BLaER1 (cell line): ENCODE data around the gene CADM1.
A peak's percentile ranks its signal among the peaks of the same experiment; 100 is the strongest.

Source experiments
- H3K27ac ChIP-seq: shearing (Covaris generic); formaldehyde crosslinking; 2 replicates; pipeline ENCODE4 v1.8.1; 2022
- H3K27me3 ChIP-seq: shearing (Covaris generic); formaldehyde crosslinking; 2 replicates; pipeline ENCODE4 v1.8.1; 2022
- H3K36me3 ChIP-seq: shearing (Covaris generic); formaldehyde crosslinking; 2 replicates; pipeline ENCODE4 v1.8.1; 2022
- H3K4me1 ChIP-seq: shearing (Covaris generic); formaldehyde crosslinking; 2 replicates; pipeline ENCODE4 v1.8.1; 2022
- H3K4me2 ChIP-seq: shearing (Covaris generic); formaldehyde crosslinking; 2 replicates; pipeline ENCODE4 v1.8.1; 2022
- H3K4me3 ChIP-seq: shearing (Covaris generic); formaldehyde crosslinking; 2 replicates; pipeline ENCODE4 v1.8.1; 2022
- H3K9ac ChIP-seq: shearing (Covaris generic); formaldehyde crosslinking; 2 replicates; pipeline ENCODE4 v1.8.1; 2022
- H3K9me3 ChIP-seq: shearing (Covaris generic); formaldehyde crosslinking; 2 replicates; pipeline ENCODE4 v1.8.1; 2022
- H4K20me1 ChIP-seq: shearing (Covaris generic); formaldehyde crosslinking; 2 replicates; pipeline ENCODE4 v1.8.1; 2022
- Cebpa-rat ChIP-seq: shearing (Covaris generic); IDR thresholded peaks from 2 replicates; pipeline ENCODE4 v1.8.1; 2022

CADM1 gene

DNA sequence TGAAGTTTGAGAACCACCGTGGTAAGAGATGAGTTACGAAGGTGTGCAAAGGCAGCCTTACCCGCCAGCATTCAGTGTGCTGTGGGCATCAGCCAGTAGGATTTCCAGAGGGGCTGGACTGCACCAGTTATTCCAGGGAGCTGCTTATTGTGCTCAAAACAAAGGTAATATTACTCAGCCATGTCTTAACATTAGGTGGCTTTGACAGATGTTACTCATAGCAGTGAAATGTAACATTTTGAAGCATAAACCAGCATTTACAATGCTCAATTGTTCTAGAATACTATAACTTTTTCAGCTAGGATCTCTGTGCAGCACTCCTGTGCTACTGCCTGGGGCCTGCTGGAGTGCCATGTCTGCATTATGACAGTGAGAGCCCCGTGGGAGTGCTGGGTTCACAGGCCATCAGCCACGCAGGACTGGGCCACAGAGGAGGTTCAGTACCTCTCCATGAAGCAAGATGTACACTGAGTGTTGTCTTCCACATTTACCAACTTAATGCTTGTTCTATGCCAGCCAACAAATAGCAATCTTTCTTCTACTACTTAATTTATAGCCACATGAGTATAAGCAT, 238.1 kb downstream of the CADM1 start:
- Histone ChIP-seq H3K27ac (no peak overlapping the region), H3K9ac (no peak overlapping the region), H3K27me3 (no peaks in the 10 kb centered on the region), H4K20me1 (no peaks in the 10 kb centered on the region), H3K4me3 (no peak overlapping the region), H3K4me2 (no peak overlapping the region), H3K9me3 (no peaks in the 10 kb centered on the region), H3K36me3 (no peaks in the 10 kb centered on the region), H3K4me1 (peaks cover 7% of the 10 kb centered on the region)
- no peak for TF ChIP-seq Cebpa-rat

- Histone ChIP-seq H3K4me1 (no peaks in the 10 kb centered on the region), H3K27me3 (no peaks in the 10 kb centered on the region), H3K27ac (no peak overlapping the region), H3K36me3 (no peaks in the 10 kb centered on the region), H3K4me3 (no peak overlapping the region), H4K20me1 (no peaks in the 10 kb centered on the region), H3K4me2 (no peak overlapping the region), H3K9ac (no peak overlapping the region), H3K9me3 (no peaks in the 10 kb centered on the region)
- no peak for TF ChIP-seq Cebpa-rat
Observed at GRCh38 chr11:115263799-115264656, 240.2 kb downstream of the CADM1 start.

DNA sequence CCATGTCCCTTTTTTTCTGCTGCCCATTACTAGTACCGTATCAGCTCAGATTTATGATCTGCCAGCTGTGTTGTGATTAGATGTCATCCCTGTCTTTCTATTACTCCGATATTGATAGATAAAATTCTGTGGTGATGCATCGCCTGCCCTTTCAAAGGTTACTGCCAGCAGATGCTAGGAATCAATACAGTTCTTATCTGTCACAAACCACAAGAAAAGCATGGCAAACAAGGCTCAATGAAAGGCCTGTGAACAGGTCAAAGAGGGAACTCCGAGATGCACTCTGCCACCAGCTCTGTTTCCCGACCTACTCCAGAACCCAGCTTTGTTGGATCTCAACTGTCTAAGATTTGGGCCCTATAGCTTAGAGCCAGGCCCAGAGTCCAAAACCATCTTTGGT, 246.0 kb downstream of the CADM1 start:
- H3K27me3 ChIP-seq: no peaks in the 10 kb centered on the region
- no peaks in the 10 kb centered on the region for H4K20me1 ChIP-seq
- no peak overlapping the region for H3K4me3 ChIP-seq
- no peak for TF ChIP-seq Cebpa-rat
- no peak overlapping the region for H3K27ac ChIP-seq
- H3K4me1 ChIP-seq: peaks cover 15% of the 10 kb centered on the region
- H3K36me3 ChIP-seq: no peaks in the 10 kb centered on the region
- H3K9me3 ChIP-seq: no peaks in the 10 kb centered on the region
- H3K4me2 ChIP-seq: no peak overlapping the region
- H3K9ac ChIP-seq: no peak overlapping the region

GRCh38 chr11:115257678-115258077, 246.5 kb downstream of the CADM1 start:
- H4K20me1 ChIP-seq: no peaks in the 10 kb centered on the region
- peaks cover 15% of the 10 kb centered on the region for H3K4me1 ChIP-seq
- no peak overlapping the region for H3K4me2 ChIP-seq
- no peak for TF ChIP-seq Cebpa-rat
- H3K27me3 ChIP-seq: no peaks in the 10 kb centered on the region
- no peak overlapping the region for H3K4me3 ChIP-seq
- no peaks in the 10 kb centered on the region for H3K36me3 ChIP-seq
- no peaks in the 10 kb centered on the region for H3K9me3 ChIP-seq
- no peak overlapping the region for H3K27ac ChIP-seq
- no peak overlapping the region for H3K9ac ChIP-seq

DNA sequence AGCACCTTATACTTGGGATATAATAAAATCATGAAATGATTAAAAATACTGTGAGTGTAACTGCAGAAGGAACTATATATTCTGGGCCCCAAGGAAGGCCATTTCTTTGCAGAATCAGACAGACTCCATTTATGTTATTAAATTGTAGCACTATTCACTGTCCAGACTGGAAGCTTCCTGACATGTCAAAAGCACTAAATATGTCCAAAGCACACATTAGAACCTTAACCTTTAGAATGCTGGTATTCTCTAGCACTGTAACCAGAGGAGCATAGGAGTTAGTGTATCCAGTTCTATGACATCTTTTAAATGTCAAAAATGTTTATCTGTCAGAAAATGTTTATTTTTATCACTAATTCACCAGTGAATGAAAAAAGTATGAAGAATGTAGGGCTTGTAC, 246.9 kb downstream of the CADM1 start:
- H3K4me3 ChIP-seq: no peak overlapping the region
- H3K27ac ChIP-seq: no peak overlapping the region
- TF ChIP-seq Cebpa-rat: no peak
- no peaks in the 10 kb centered on the region for H3K9me3 ChIP-seq
- H3K4me1 ChIP-seq: peaks cover 15% of the 10 kb centered on the region
- H3K36me3 ChIP-seq: no peaks in the 10 kb centered on the region
- H3K4me2 ChIP-seq: peak overlapping the region; percentile 25; the same call in 1 of the 2 replicates
- H4K20me1 ChIP-seq: no peaks in the 10 kb centered on the region
- H3K27me3 ChIP-seq: no peaks in the 10 kb centered on the region
- no peak overlapping the region for H3K9ac ChIP-seq

- Histone ChIP-seq H3K9ac (no peak overlapping the region), H4K20me1 (no peaks in the 10 kb centered on the region)
- no peak for TF ChIP-seq Cebpa-rat
Observed at GRCh38 chr11:115256397-115257197, 247.6 kb downstream of the CADM1 start.

GRCh38 chr11:115255006-115255762, 249.0 kb downstream of the CADM1 start:
- Histone ChIP-seq H3K9ac (no peak overlapping the region), H3K27ac (no peak overlapping the region), H4K20me1 (no peaks in the 10 kb centered on the region), H3K4me3 (no peak overlapping the region), H3K4me1 (peaks cover 15% of the 10 kb centered on the region), H3K9me3 (no peaks in the 10 kb centered on the region), H3K4me2 (no peak overlapping the region), H3K36me3 (no peaks in the 10 kb centered on the region), H3K27me3 (no peaks in the 10 kb centered on the region)
- TF ChIP-seq Cebpa-rat: no peak

More at GRCh38 chr11:115256397-115257197, 247.6 kb downstream of the CADM1 start:
- Histone ChIP-seq H3K4me1 (peaks cover 15% of the 10 kb centered on the region), H3K4me3 (no peak overlapping the region), H3K4me2 (peak overlapping the region; percentile 25), H3K27me3 (no peaks in the 10 kb centered on the region), H3K9me3 (no peaks in the 10 kb centered on the region), H3K36me3 (no peaks in the 10 kb centered on the region), H3K27ac (peak overlapping the region; percentile 36; the same call in 1 of the 2 replicates)

DNA sequence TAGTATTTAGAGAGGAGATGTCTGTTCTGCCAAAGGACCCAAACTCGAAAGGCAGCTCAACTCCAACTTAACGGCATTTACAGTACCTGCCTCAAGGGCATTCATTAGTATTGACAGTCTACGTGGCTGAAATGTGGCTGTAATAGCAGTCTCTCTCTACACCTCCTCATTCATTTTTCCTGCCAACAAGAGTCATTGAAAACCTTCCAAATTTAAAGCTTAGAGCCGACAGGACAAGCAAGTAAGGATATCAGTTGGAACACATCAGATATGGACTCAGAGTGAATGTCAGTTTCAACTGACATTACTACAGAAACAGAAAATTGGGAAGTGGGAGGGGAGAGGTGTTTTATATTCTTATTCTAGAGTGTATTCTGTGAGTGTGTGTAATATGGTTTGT, 253.1 kb downstream of the CADM1 start:
- Histone ChIP-seq H3K36me3 (no peaks in the 10 kb centered on the region), H3K4me3 (no peak overlapping the region), H3K9ac (no peak overlapping the region), H3K27me3 (no peaks in the 10 kb centered on the region), H3K9me3 (no peaks in the 10 kb centered on the region), H4K20me1 (no peaks in the 10 kb centered on the region), H3K4me2 (no peak overlapping the region), H3K27ac (no peak overlapping the region), H3K4me1 (peaks cover 2% of the 10 kb centered on the region)
- TF ChIP-seq Cebpa-rat: no peak

GRCh38 chr11:115249061-115249578, 255.1 kb downstream of the CADM1 start:
- no peaks in the 10 kb centered on the region for H3K4me1 ChIP-seq
- no peak for TF ChIP-seq Cebpa-rat
- no peak overlapping the region for H3K27ac ChIP-seq

More at GRCh38 chr11:115249061-115249578, 255.1 kb downstream of the CADM1 start:
- no peaks in the 10 kb centered on the region for H3K36me3 ChIP-seq
- H3K27me3 ChIP-seq: no peaks in the 10 kb centered on the region
- no peak overlapping the region for H3K4me2 ChIP-seq
- H3K4me3 ChIP-seq: no peak overlapping the region
- H3K9ac ChIP-seq: no peak overlapping the region
- no peaks in the 10 kb centered on the region for H3K9me3 ChIP-seq
- H4K20me1 ChIP-seq: no peaks in the 10 kb centered on the region
